OCI-LY1 (cell line): ENCODE measurements around the gene LAMC2.

Source experiments
- EZH2 ChIP-seq: fragments of 200-600 bp; sonication (generic), shearing (Covaris generic); IDR thresholded peaks from 2 replicates; pipeline ENCODE4 v1.8.0; 2017; ENCODE audit warnings: borderline replicate concordance, mixed run types, mild to moderate bottlenecking, antibody characterized with exemption, low read length, moderate library complexity, mixed read lengths
- TF ChIP-seq, protein P1 (sequence below): fragments of 200-600 bp; sonication (generic), shearing (Covaris generic); IDR thresholded peaks from 2 replicates; pipeline ENCODE4 v1.5.1; 2017; ENCODE audit warnings: mild to moderate bottlenecking, antibody characterized with exemption, low read length, moderate library complexity, mixed read lengths

DNA sequence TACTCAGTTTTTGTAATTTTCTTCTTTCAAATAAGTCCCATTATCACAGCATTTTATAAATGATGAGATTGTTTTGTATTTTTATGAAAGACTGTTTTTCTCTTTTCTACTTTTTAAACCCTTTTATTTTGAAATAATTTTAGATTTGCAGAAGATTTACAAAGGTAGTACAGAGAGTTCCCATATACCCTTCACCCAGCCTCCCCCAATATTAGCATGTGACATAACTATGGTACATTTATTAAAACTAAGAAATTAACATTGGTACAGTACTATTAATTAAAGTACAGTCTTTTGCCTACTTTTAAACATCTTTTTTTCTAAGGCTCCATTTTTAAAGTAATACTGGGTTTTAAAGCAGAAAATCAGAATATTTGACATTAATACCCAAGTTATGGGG lies 35.6 kb upstream of the LAMC2 start:
- TF ChIP-seq, protein P1, sequence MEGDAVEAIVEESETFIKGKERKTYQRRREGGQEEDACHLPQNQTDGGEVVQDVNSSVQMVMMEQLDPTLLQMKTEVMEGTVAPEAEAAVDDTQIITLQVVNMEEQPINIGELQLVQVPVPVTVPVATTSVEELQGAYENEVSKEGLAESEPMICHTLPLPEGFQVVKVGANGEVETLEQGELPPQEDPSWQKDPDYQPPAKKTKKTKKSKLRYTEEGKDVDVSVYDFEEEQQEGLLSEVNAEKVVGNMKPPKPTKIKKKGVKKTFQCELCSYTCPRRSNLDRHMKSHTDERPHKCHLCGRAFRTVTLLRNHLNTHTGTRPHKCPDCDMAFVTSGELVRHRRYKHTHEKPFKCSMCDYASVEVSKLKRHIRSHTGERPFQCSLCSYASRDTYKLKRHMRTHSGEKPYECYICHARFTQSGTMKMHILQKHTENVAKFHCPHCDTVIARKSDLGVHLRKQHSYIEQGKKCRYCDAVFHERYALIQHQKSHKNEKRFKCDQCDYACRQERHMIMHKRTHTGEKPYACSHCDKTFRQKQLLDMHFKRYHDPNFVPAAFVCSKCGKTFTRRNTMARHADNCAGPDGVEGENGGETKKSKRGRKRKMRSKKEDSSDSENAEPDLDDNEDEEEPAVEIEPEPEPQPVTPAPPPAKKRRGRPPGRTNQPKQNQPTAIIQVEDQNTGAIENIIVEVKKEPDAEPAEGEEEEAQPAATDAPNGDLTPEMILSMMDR, result no peak
- no peak for TF ChIP-seq EZH2
